NOMO-1 treated with dmso at 0.1 percent for 144 hours (cell line): ENCODE results near the gene HID1.

Experiments
- DNase-seq: peaks from one replicate; lab custom pipeline; 2025; ENCODE audit not compliant: unreplicated experiment; lab: John Stamatoyannopoulos, UW

HID1 gene

GRCh38 chr17:74949455-74950115 lies 23.0 kb downstream of the HID1 start:
- no peak for DNase-seq

DNA sequence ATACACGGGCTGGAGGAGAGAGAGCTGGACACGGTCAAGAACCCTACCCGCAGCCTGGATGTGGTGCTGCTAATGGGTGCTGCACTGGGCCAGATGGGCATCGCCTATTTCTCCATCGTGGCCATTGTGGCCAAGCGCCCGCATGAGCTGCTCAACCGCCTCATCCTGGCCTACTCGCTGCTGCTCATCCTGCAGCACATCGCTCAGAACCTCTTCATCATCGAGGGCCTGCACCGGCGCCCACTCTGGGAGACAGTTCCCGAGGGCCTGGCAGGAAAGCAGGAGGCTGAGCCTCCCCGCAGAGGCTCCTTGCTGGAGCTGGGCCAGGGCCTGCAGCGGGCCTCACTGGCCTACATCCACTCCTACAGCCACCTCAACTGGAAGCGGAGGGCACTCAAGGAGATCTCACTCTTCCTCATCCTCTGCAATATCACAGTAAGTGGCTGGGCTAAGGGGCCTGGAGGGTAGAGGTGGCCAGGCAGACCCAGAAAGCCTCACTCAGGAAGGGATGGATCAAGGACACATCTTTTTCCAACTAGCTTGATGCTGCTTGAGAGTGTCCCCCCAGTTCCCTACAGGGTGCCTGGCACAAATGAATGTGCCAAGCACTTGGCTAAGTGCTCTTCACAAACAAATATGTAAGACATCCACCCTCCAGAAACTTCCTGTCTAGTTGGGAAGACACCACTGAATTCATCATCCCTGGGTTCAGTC lies 25.4 kb downstream of the HID1 start:
- DNase-seq = no peak

GRCh38 chr17:74946641-74947040 lies 25.9 kb downstream of the HID1 start:
- DNase-seq = no peak

DNA sequence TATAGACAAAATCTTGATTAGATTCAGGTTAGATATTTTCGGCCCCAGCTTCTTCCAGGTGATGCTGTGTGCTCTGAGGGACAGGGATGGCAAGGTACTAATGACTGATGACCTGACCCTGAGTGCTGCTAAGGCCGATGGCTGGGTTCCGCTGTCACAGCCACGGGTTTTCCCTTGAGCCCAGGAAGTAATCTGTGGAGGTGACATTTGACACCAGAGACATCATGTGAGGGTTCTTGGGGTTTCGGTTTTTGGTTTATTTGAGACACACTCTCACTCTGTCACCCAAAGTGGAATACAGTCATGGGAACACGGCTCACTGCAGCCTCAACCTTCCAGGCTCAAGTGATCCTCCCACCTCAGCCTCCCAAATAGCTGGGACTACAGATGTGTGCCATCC lies 27.0 kb downstream of the HID1 start:
- DNase-seq = no peak

DNA sequence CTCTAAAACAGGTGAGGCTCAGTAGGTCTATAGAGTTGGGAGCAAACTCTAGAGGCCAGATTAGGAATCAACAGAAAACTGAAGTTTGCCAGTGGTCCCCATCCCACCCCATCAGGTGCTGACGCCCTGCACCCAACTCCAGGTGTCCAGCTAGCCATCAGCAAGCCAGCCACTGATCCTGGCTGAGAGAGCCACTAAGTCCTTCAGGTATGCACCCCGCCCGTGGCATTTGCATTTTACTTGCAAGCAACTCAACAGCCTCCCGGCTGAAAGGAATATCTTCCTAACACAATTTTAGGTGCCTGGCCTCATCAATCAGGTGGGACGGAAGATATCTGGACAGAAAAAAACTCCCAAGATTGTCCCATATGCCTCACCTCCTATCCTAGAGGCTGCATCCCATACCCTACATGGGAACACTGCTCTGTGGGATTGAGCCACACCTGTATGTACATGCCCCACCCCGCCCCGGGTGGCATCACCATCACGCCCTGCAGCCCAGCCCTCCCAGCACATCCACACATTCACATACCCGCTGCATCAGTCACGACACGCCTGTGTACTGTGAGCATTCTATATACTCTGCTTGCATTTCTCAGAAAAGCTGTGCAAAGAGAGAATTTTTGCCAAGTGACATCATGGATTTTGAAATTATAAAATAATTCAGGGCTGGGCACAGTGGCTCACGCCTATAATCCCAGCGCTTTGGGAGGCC lies 28.6 kb downstream of the HID1 start:
- no peak for DNase-seq

GRCh38 chr17:74941128-74941725 lies 31.3 kb downstream of the HID1 start:
- no peak for DNase-seq

- no peak for DNase-seq
Measured at GRCh38 chr17:74939534-74939933, 33.0 kb downstream of the HID1 start.

DNA sequence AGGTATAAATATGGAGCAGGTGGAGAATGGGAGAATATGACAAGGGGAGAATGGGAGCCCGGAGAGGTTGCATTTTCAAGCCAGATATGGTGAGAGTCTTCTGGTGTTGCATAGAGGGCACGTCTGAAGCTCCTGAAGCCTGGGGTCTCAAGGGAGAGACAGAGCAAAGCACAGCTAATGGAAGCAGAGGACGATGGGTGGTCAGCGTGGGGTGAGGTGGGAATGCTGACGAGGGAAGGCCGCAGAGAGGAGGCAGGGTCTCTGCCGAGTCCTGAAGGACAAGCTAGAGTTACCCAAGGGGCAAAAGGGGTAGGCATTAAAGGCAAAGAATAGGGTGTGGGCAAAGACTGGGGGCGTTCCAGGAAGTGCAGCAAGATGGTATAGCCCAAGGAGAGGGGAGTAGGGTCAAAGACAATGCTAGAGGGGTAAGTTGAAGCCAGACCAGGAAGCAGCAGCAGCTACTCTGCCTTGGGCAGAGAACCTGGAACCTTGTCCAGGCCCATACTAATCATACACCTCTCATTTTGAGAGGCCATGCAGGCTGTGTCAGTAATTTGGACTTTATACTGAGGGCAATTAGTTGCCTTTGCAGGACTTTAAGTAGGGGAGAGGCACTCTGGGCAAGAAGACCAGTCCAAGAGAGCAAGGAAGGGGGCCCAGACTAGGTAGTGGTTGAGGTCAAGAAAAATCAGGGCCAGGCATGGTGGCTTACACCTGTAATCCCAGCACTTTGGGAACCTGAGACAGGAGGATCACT lies 34.2 kb downstream of the HID1 start:
- no peak for DNase-seq

DNA sequence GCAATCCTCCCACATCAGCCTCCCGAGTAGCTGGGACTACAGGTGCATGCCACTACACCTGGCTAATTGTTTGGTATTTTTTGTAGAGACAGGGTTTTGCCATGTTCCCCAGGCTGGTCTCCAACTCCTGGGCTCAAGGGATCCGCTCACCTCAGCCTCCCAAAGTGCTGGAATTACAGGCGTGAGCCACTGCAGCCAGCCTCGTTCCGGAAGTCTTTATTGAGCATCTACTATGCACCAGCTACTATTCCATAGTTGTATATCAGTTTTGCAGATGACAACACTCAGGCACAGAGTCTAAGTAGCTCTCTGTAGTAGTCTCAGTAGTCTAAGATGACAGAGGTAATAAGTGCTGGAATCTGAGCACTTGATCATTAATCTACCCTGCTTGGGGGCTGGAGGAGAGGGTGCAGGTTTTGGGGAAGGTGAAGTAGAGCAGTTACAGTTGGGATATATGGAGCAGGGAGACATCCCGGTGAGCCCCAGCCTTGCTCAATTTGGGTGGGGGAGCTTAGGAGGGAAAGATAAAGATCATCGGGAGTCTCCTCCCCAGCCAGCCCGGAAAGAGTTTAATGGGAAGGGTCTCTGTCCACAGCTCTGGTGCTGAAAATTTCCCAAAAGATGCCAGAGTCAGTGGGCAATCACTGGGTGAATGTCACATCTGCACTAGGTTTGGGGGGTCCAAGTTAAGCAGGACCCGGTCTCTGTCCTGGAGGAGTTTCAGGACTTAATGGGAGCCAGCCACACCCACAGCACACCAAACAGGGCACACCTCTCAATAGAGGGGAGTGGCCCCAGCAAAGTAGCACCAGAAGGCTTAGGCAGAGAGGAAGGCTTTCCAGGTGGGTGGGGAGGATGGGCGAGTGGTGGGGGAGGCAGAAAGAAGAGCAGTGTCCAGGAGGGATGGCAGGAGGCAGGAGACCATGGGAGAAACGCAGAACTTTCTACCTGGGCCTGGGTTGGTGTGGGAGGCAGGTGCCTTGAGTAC lies 35.2 kb downstream of the HID1 start:
- no peak for DNase-seq

GRCh38 chr17:74936470-74936799 lies 36.1 kb downstream of the HID1 start:
- DNase-seq = no peak

DNA sequence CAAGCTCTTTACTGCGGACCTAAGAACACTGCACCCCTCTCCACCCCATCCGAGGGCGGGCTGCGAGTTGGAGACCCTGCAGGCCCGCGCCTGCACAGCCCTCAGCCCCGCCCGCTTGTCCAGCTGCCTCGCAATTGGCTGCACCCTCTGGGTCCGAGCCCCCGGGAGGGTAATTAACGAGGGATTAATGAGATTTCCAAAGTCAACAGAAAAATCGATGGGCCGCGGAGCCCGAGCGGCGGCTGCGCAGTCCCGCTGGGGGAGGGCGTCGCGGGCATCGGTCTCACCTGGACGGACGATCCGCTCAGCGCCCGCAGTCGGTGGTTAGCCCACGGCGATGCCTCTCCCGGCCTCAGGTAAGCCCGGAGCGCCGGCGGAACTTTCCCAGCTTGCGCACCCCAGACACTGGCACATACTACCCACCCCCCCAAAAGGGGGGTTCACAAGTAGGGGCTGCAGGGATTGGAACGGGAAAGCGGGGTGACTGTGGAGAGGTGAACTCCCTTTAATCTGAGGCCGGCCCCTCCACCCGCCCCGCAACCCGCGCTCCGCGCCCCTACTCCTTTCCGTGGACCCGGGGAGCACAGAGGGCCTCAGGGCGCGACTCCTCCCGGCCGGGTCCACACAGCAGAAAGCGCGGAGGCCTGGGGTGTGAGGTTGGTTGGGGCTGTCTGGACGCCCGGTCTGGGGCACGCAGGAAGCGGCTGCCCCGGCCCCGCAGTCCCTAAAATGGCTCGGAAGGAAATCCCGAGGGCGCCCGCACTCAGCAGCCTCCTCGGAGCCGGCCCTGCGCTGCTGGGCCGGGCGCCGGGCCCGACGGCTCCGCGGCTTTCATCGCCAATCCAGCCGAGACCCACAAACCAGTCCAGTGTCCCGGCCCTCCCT lies 36.7 kb downstream of the HID1 start, which contains the start of gene OTOP3:
TSS of gene OTOP3 (plus strand) at position 314 of the 885 bp plus-strand sequence. CDS start at position 338, 24 bp downstream.
- DNase-seq = no peak

DNA sequence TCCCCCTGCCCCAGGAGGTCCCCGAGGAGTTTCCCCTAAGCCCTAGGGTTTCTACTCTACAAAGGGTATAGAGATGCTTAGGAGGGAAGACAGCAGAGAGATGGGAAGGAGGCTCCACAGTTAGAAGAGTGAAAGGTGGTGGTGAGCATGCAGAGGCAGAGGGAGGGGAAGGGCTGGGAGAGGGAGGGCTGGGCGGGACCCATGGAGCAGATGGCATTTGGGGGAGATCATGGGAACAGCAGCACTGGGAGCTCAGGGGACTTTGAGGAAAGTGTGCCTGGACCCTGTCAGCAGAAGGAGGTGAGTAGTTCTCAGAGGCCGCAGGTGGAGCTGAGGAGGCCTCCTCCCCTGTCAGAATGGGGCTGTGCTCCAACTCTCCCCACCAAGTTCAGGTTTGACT lies 37.5 kb downstream of the HID1 start:
- no peak for DNase-seq

GRCh38 chr17:74930535-74931036 lies 42.0 kb downstream of the HID1 start:
- DNase-seq = no peak

DNA sequence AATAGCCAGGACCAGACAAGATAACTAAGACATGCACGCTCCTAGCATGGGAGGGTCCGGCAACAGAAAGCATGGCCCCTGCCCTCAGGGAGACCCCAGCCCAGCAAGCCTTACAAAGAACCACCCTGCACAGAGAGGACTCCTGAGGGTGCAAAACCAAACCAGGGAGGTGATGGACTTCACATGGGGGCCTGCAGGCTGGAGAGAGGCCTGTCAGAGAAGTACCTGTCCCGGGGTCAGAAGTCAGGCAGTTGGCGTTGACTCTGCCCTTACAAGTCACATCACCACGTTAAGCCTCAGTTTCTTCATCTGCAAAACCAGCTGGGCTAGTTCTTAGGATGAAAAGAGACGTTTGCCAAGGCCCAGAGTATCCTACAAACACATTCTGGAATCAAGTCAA lies 43.8 kb downstream of the HID1 start:
- DNase-seq = no peak

DNA sequence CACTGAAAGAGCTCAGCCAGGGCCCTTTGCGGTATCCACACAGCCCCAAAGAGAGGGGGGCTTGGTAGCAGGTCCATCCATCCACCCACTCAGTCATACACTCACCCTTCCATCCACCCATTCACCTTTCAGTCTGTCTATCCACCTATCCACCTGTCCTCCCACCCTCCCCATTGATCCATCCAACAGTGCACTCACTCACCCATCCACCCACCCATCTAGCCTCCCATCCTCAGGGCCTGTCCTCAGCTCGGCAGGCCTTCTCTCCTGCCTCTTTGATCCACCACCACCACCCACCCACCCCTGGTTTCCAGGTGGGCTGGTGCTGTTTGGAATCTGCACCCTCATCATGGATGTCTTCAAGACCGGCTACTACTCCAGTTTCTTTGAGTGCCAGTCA lies 47.3 kb downstream of the HID1 start:
- no peak for DNase-seq

DNA sequence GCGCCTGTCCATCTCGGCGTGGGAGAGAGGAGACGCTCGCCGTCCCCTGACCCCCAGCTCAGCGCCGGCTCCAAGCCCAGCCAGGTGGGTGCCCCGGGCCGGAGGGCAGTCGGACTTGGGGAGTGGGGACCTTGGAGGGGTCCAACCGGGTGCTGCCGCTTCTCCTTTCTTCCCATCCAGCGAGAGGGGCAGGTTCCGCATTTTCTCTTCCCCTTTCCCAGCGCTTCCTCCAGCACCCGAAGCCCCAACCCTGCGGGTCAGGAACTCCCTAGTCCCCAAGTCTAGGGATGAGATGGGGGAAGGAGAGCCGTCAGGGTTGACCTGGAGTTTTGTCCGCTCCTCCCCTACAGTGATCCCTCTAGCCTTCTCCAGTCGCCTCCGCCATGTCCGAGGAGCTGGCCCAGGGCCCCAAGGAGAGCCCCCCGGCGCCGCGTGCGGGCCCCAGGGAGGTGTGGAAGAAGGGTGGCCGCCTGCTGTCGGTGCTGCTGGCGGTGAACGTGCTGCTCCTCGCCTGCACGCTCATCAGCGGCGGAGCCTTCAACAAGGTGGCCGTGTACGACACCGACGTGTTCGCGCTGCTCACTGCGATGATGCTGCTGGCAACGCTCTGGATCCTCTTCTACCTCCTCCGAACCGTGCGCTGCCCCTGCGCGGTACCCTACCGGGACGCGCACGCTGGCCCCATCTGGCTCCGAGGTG lies 48.2 kb downstream of the HID1 start, which contains the start of gene OTOP2:
TSS of gene OTOP2 (plus strand) at position 24 of the 699 bp plus-strand sequence. CDS start at position 384, 360 bp downstream.
- DNase-seq = peak; percentile 49

GRCh38 chr17:74923538-74924249 lies 48.9 kb downstream of the HID1 start:
- DNase-seq = peak; percentile 43
